Liver (tissue), 9 donors: ENCODE data around the gene ATP11A. TPM values are rescaled to one million over a fixed set of nuclear protein-coding genes. Genes with fewer than 3 reads are reported as not detected.

Source experiments
- DNase-seq: peaks from one replicate; pipeline ENCODE4 v3.0.0-alpha.2; 2017; ENCODE audit warnings: low spot score
- H3K27ac ChIP-seq, 2 donors: one replicate each; pipeline ENCODE4 v1.7.0; 2013; ENCODE audit warnings: inconsistent platforms in 2 of 2, low read length in 2 of 2, control low read depth in 1 of 2, low read depth in 1 of 2, mild to moderate bottlenecking in 1 of 2
- H3K27me3 ChIP-seq, 4 donors: one replicate each; pipeline versions ENCODE4 v1.6.1 to v1.7.0; 2013; ENCODE audit warnings: low read length in 3 of 4, inconsistent platforms in 1 of 4, mild to moderate bottlenecking in 1 of 4, moderate library complexity in 1 of 4; ENCODE audit not compliant: control insufficient read depth in 4 of 4, insufficient read depth in 4 of 4
- H3K36me3 ChIP-seq, 4 donors: one replicate each; pipeline versions ENCODE4 v1.6.1 to v1.7.0; 2013; ENCODE audit warnings: low read length in 3 of 4, mild to moderate bottlenecking in 3 of 4, low read depth in 1 of 4, moderate library complexity in 1 of 4; ENCODE audit not compliant: control insufficient read depth in 4 of 4, insufficient read depth in 3 of 4
- H3K4me1 ChIP-seq, 4 donors: one replicate each; pipeline versions ENCODE4 v1.6.1 to v1.7.0; 2013; ENCODE audit warnings: low read length in 3 of 4, mild to moderate bottlenecking in 3 of 4, moderate library complexity in 1 of 4; ENCODE audit not compliant: control insufficient read depth in 4 of 4, insufficient read depth in 4 of 4
- H3K4me3 ChIP-seq, 3 donors: one replicate each; pipeline versions ENCODE4 v1.6.1 to v1.7.0; 2013; ENCODE audit warnings: low read length in 3 of 3, control low read depth in 1 of 3, low read depth in 1 of 3, mild to moderate bottlenecking in 1 of 3
- H3K9ac ChIP-seq, 2 donors: one replicate each; pipeline ENCODE4 v1.7.0; 2013; ENCODE audit warnings: low read length in 2 of 2, mild to moderate bottlenecking in 2 of 2, moderate library complexity in 2 of 2, control low read depth in 1 of 2, low read depth in 1 of 2
- H3K9me3 ChIP-seq, 4 donors: one replicate each; pipeline versions ENCODE4 v1.6.1 to v1.7.0; 2013; ENCODE audit warnings: low read length in 3 of 4; ENCODE audit not compliant: control insufficient read depth in 4 of 4
- ATF3 ChIP-seq: IDR thresholded peaks from 2 replicates; pipeline ENCODE4 v1.6.1; 2016; ENCODE audit warnings: antibody characterized with exemption
- CTCF ChIP-seq: fragments of 150-350 bp; IDR thresholded peaks from 2 replicates; pipeline ENCODE4 v1.5.1; 2017; ENCODE audit warnings: improper control_type of control experiment, low read depth, low read length; ENCODE audit not compliant: missing input control
- EGR1 ChIP-seq, 2 donors: IDR thresholded peaks; 2 replicates each; pipeline ENCODE4 v1.6.1; 2016 to 2018; ENCODE audit warnings: antibody characterized with exemption in 2 of 2, low read depth in 2 of 2
- FOXA1 ChIP-seq: IDR thresholded peaks from 2 replicates; pipeline ENCODE4 v1.6.1; 2016; ENCODE audit warnings: antibody characterized with exemption
- GABPA ChIP-seq, 2 donors: IDR thresholded peaks in 1 of 2; conservative IDR thresholded peaks in 1 of 2; 2 replicates each; pipeline ENCODE4 v1.6.1; 2016; ENCODE audit warnings: antibody characterized with exemption in 2 of 2, mild to moderate bottlenecking in 1 of 2, moderate library complexity in 1 of 2
- HNF4A ChIP-seq, 2 donors: conservative IDR thresholded peaks; 2 replicates each; pipeline ENCODE4 v1.6.1; 2016; ENCODE audit warnings: antibody characterized with exemption in 2 of 2, mild to moderate bottlenecking in 2 of 2
- HNF4G ChIP-seq: IDR thresholded peaks from 2 replicates; pipeline ENCODE4 v1.6.1; 2016; ENCODE audit warnings: antibody characterized with exemption
- JUND ChIP-seq, 2 donors: IDR thresholded peaks; 2 replicates each; pipeline ENCODE4 v1.6.1; 2016; ENCODE audit warnings: antibody characterized with exemption in 2 of 2
- MAX ChIP-seq: IDR thresholded peaks from 2 replicates; pipeline ENCODE4 v1.6.1; 2016; ENCODE audit warnings: antibody characterized with exemption
- NR2F2 ChIP-seq: IDR thresholded peaks from 2 replicates; pipeline ENCODE4 v1.6.1; 2016; ENCODE audit warnings: antibody characterized with exemption
- RAD21 ChIP-seq, 2 donors: IDR thresholded peaks; 2 replicates each; pipeline ENCODE4 v1.6.1; 2016; ENCODE audit warnings: antibody characterized with exemption in 2 of 2, mild to moderate bottlenecking in 2 of 2
- REST ChIP-seq: IDR thresholded peaks from 2 replicates; pipeline ENCODE4 v1.6.1; 2016; ENCODE audit warnings: antibody characterized with exemption, mild to moderate bottlenecking
- RXRA ChIP-seq, 2 donors: IDR thresholded peaks; 2 replicates each; pipeline ENCODE4 v1.6.1; 2017 to 2018; ENCODE audit warnings: antibody characterized with exemption in 2 of 2, mild to moderate bottlenecking in 1 of 2
- SP1 ChIP-seq: IDR thresholded peaks from 2 replicates; pipeline ENCODE4 v1.6.1; 2018; ENCODE audit warnings: antibody characterized with exemption, mild to moderate bottlenecking
- YY1 ChIP-seq: IDR thresholded peaks from 2 replicates; pipeline ENCODE4 v1.6.1; 2016; ENCODE audit warnings: antibody characterized with exemption, mild to moderate bottlenecking
- ZBTB33 ChIP-seq: IDR thresholded peaks from 2 replicates; pipeline ENCODE4 v1.6.1; 2016; ENCODE audit warnings: antibody characterized with exemption
- WGBS: extraction: QIAGEN DNeasy Blood & Tissue Kit; methylation state at CpG from one replicate; pipeline ENCODE4 v1.1.7; 2013; 5-methylcytosine and 5-hydroxymethylcytosine counted together
- polyA plus RNA-seq, 2 donors: library from polyadenylated mRNA; stranded (reverse) in 1 of 2; unstranded in 1 of 2; fragments of 200-250 nt in 1 of 2; fragments of >200 nt in 1 of 2; fragmentation: Nextera tagmentation in 1 of 2; extraction: Ambion mirVana in 1 of 2; gene quantifications; one replicate each; pipeline versions ENCODE4 v1.2.1 to v1.2.3, GENCODE V29; 2013 to 2015
- total RNA-seq, 2 donors: library from RNA; depleted of rRNA; stranded (reverse); fragments of >200 nt; gene quantifications; one replicate each; pipeline ENCODE4 v1.2.3, GENCODE V29; 2014
- donor health status: healthy.
- donor health status: healthy.
- donor health status: healthy.
- donor health status: healthy.
- donor health status: healthy.

The ATP11A gene
- total and polyA plus RNA-seq, 4 donors, result 8.7 to 27.9 (median 13.8) TPM

- H3K36me3 ChIP-seq, result no peaks in the 10 kb centered on the region
- peak overlapping the region; percentile 48 to 79 for H3K27ac ChIP-seq
- peak overlapping the region in 1 of 2 donors; percentile 26 for H3K9ac ChIP-seq
- DNase-seq, result no peak
- H3K4me1 ChIP-seq, result peaks cover 3 to 34% (median 30%) of the 10 kb centered on the region in 4 donors
- no peak overlapping the region for H3K4me3 ChIP-seq
- H3K9me3 ChIP-seq, result no peaks in the 10 kb centered on the region
- WGBS, result 67% methylated on average over 21 of the region's 21 CpGs
- no peaks in the 10 kb centered on the region for H3K27me3 ChIP-seq
- TF ChIP-seq RXRA (IDR thresholded peaks at IDR 0.05) (no peak), ATF3 (no peak), REST (no peak), YY1 (no peak), NR2F2 (no peak), FOXA1 (no peak), HNF4G (no peak), SP1 (no peak), JUND (IDR thresholded peaks at IDR 0.05) (no peak), ZBTB33 (no peak)
Measured at GRCh38 chr13:112928020-112928971, 238.5 kb downstream of the ATP11A start.

GRCh38 chr13:112928972-112929782, 239.3 kb downstream of the ATP11A start:
- Histone ChIP-seq H3K9ac (peak overlapping the region in 1 of 2 donors; percentile 26), H3K4me1 (peaks cover 3 to 34% (median 30%) of the 10 kb centered on the region in 4 donors), H3K4me3 (peak overlapping the region in 2 of 3 donors; percentile 0 to 18), H3K27me3 (no peaks in the 10 kb centered on the region), H3K27ac (peak overlapping the region; percentile 48 to 79), H3K36me3 (no peaks in the 10 kb centered on the region), H3K9me3 (no peaks in the 10 kb centered on the region)
- WGBS, result 25% methylated on average over 21 of the region's 21 CpGs
- DNase-seq, result peak; percentile 50
- TF ChIP-seq EGR1 (IDR thresholded peaks at IDR 0.05; ENCODE audit: low read depth in 2 of 2), result peak in 1 of 2 donors; percentile 48
- peak; percentile 45 for TF ChIP-seq NR2F2
- no peak for TF ChIP-seq GABPA (IDR thresholded peaks at IDR 0.05 in 1 of 2, conservative IDR thresholded peaks at IDR 0.05 in 1 of 2)
- peak; percentile 68 to 87 for TF ChIP-seq RXRA (IDR thresholded peaks at IDR 0.05)
- peak; percentile 7 for TF ChIP-seq CTCF
- TF ChIP-seq RAD21 (IDR thresholded peaks at IDR 0.05), result peak; percentile 35 to 57
- TF ChIP-seq ATF3, result peak; percentile 28
- no peak for TF ChIP-seq REST
- peak; percentile 14 for TF ChIP-seq FOXA1
- TF ChIP-seq YY1, result peak; percentile 47
- peak; percentile 91 to 93 for TF ChIP-seq HNF4A (conservative IDR thresholded peaks at IDR 0.05)
- peak; percentile 69 for TF ChIP-seq MAX
- peak; percentile 78 for TF ChIP-seq HNF4G
- TF ChIP-seq JUND (IDR thresholded peaks at IDR 0.05), result peak; percentile 30 to 60
